H9 (cell line): Measurements from ENCODE around the gene ATP6V1B1. TPM values are rescaled to one million over a fixed set of nuclear protein-coding genes. Genes with fewer than 3 reads are reported as not detected.

ENCODE experiments used
- DNase-seq: peaks from one replicate; pipeline ENCODE4 v3.0.0-alpha.2; 2017
- H2AFZ ChIP-seq: one replicate; pipeline ENCODE4 v1.6.1; 2013; ENCODE audit warnings: mild to moderate bottlenecking, low read length, control low read depth, moderate library complexity
- H2AK5ac ChIP-seq: 2 replicates; pipeline ENCODE4 v1.6.1; 2013; ENCODE audit warnings: low read length, control low read depth, mixed read lengths; ENCODE audit not compliant: insufficient read length
- H2BK120ac ChIP-seq: one replicate; pipeline ENCODE4 v1.6.1; 2013; ENCODE audit warnings: low read depth, mild to moderate bottlenecking, low read length, control low read depth, inconsistent platforms; ENCODE audit not compliant: poor library complexity, severe bottlenecking
- H2BK12ac ChIP-seq: 2 replicates; pipeline ENCODE4 v1.6.1; 2013; ENCODE audit warnings: low read length, control low read depth, mixed read lengths, low read depth; ENCODE audit not compliant: insufficient read length
- H2BK15ac ChIP-seq: 2 replicates; pipeline ENCODE4 v1.6.1; 2013; ENCODE audit warnings: low read depth, low read length, control low read depth
- H2BK20ac ChIP-seq: one replicate; pipeline ENCODE4 v1.6.1; 2013; ENCODE audit warnings: low read depth, mild to moderate bottlenecking, low read length, control low read depth, inconsistent platforms; ENCODE audit not compliant: poor library complexity, severe bottlenecking
- H2BK5ac ChIP-seq: 2 replicates; pipeline ENCODE4 v1.6.1; 2013; ENCODE audit warnings: low read length, control low read depth, mixed read lengths; ENCODE audit not compliant: insufficient read length
- H3K14ac ChIP-seq: 2 replicates; pipeline ENCODE4 v1.6.1; 2013; ENCODE audit warnings: low read length, control low read depth; ENCODE audit not compliant: insufficient read depth
- H3K18ac ChIP-seq: 2 replicates; pipeline ENCODE4 v1.6.1; 2013; ENCODE audit warnings: low read depth, mild to moderate bottlenecking, mixed read lengths, low read length, control low read depth; ENCODE audit not compliant: insufficient read length
- H3K23ac ChIP-seq: 2 replicates; pipeline ENCODE4 v1.6.1; 2013; ENCODE audit warnings: low read length, control low read depth, mixed read lengths, low read depth; ENCODE audit not compliant: insufficient read length
- H3K23me2 ChIP-seq: 2 replicates; pipeline ENCODE4 v1.6.1; 2013; ENCODE audit warnings: low read depth, mild to moderate bottlenecking, mixed read lengths, low read length, control low read depth; ENCODE audit not compliant: insufficient read length, poor library complexity, severe bottlenecking
- H3K27ac ChIP-seq: 2 replicates; pipeline ENCODE4 v1.5.1; 2013; ENCODE audit warnings: low read length, control low read depth, mixed read lengths, low read depth; ENCODE audit not compliant: insufficient read length
- H3K27me3 ChIP-seq: 2 replicates; pipeline ENCODE4 v1.6.1; 2013; ENCODE audit warnings: low read length, control low read depth, inconsistent platforms; ENCODE audit not compliant: insufficient read depth
- H3K4ac ChIP-seq: 2 replicates; pipeline ENCODE4 v1.6.1; 2013; ENCODE audit warnings: low read depth, mild to moderate bottlenecking, control low read depth, inconsistent platforms, low read length, moderate library complexity
- H3K4me1 ChIP-seq: 2 replicates; pipeline ENCODE4 v1.6.1; 2013; ENCODE audit warnings: low read length, control low read depth, inconsistent platforms; ENCODE audit not compliant: insufficient read depth
- H3K4me2 ChIP-seq: 2 replicates; pipeline ENCODE4 v1.6.1; 2013; ENCODE audit warnings: low read length, control low read depth, mixed read lengths; ENCODE audit not compliant: insufficient read length, insufficient read depth
- H3K56ac ChIP-seq: 2 replicates; pipeline ENCODE4 v1.6.1; 2013; ENCODE audit warnings: low read depth, mild to moderate bottlenecking, mixed read lengths, low read length, control low read depth; ENCODE audit not compliant: insufficient read length
- H3K79me1 ChIP-seq: 2 replicates; pipeline ENCODE4 v1.6.1; 2013; ENCODE audit warnings: low read depth, mild to moderate bottlenecking, moderate library complexity, low read length, control low read depth, inconsistent platforms; ENCODE audit not compliant: insufficient read depth, poor library complexity, severe bottlenecking
- H3K79me2 ChIP-seq: 2 replicates; pipeline ENCODE4 v1.6.1; 2013; ENCODE audit warnings: low read length, control low read depth, inconsistent platforms; ENCODE audit not compliant: insufficient read depth
- H3K9ac ChIP-seq: 2 replicates; pipeline ENCODE4 v1.6.1; 2013; ENCODE audit warnings: low read length, control low read depth, mixed read lengths; ENCODE audit not compliant: insufficient read length; ENCODE audit errors: extremely low read depth
- H3K9me3 ChIP-seq: one replicate; pipeline ENCODE4 v1.6.1; 2013; ENCODE audit warnings: low read depth, low read length, inconsistent platforms; ENCODE audit not compliant: control insufficient read depth
- H3T11ph ChIP-seq: one replicate; pipeline ENCODE4 v1.6.1; 2013; ENCODE audit warnings: mild to moderate bottlenecking, low read length, control low read depth, inconsistent platforms
- H4K20me1 ChIP-seq: one replicate; pipeline ENCODE4 v1.6.1; 2013; ENCODE audit not compliant: control insufficient read depth, insufficient read length, insufficient read depth
- H4K5ac ChIP-seq: 2 replicates; pipeline ENCODE4 v1.6.1; 2013; ENCODE audit warnings: low read depth, mild to moderate bottlenecking, mixed read lengths, low read length, control low read depth; ENCODE audit not compliant: insufficient read length
- H4K8ac ChIP-seq: replicated peaks from 2 replicates; pipeline ENCODE4 v1.6.1; 2013; ENCODE audit warnings: low read length, control low read depth, mixed read lengths, low read depth; ENCODE audit not compliant: insufficient read length
- H4K91ac ChIP-seq: 2 replicates; pipeline ENCODE4 v1.6.1; 2013; ENCODE audit warnings: low read depth, mild to moderate bottlenecking, moderate library complexity, mixed read lengths, low read length, control low read depth; ENCODE audit not compliant: insufficient read length
- H3K27ac Mint-ChIP-seq, 3 experiments: 2 replicates in 2 of 3; 3 replicates in 1 of 3; pipeline ENCODE4 v1.8.0; 2020 to 2021; ENCODE audit warnings: mixed read lengths in 3 of 3, mild to moderate bottlenecking in 1 of 3, moderate library complexity in 1 of 3
- H3K27me3 Mint-ChIP-seq: 2 replicates; pipeline ENCODE4 v1.8.0; 2021; ENCODE audit warnings: low read depth, mild to moderate bottlenecking, moderate library complexity, mixed read lengths
- H3K36me3 Mint-ChIP-seq, 3 experiments: 2 replicates in 2 of 3; 3 replicates in 1 of 3; pipeline ENCODE4 v1.8.0; 2020 to 2021; ENCODE audit warnings: low read depth in 3 of 3, mixed read lengths in 3 of 3; ENCODE audit not compliant: insufficient read depth in 1 of 3
- H3K4me1 Mint-ChIP-seq, 2 experiments: 2 replicates each; pipeline ENCODE4 v1.8.0; 2020; ENCODE audit warnings: mixed read lengths in 2 of 2
- H3K4me3 Mint-ChIP-seq, 2 experiments: 2 replicates in 1 of 2; 3 replicates in 1 of 2; pipeline ENCODE4 v1.8.0; 2020 to 2021; ENCODE audit warnings: mild to moderate bottlenecking in 2 of 2, mixed read lengths in 2 of 2, moderate library complexity in 1 of 2
- H3K9me3 Mint-ChIP-seq, 2 experiments: 2 replicates in 1 of 2; 3 replicates in 1 of 2; pipeline ENCODE4 v1.8.0; 2020; ENCODE audit warnings: mild to moderate bottlenecking in 2 of 2, mixed read lengths in 2 of 2, moderate library complexity in 1 of 2
- WGBS: extraction: QIAGEN DNeasy Blood & Tissue Kit; methylation state at CpG from one replicate; pipeline ENCODE4 v1.1.7; 2013; ENCODE audit warnings: missing lambda C conversion rate, low lambda C conversion rate, mixed read lengths; ENCODE audit not compliant: insufficient read length; ENCODE audit errors: extremely low coverage; 5-methylcytosine and 5-hydroxymethylcytosine counted together
- total RNA-seq: library from RNA; stranded (reverse); gene quantifications from 2 replicates; pipeline ENCODE4 v1.2.1, GENCODE V29; 2021
- TF ChIP-seq, protein P1 (sequence below): fragments of 200-600 bp; sonication (generic); conservative IDR thresholded peaks from 3 replicates; pipeline ENCODE4 v1.8.0; 2021; ENCODE audit warnings: antibody characterized with exemption, mild to moderate bottlenecking

Gene ATP6V1B1
- total RNA-seq, 1 experiment from 2014 or later: not detected

DNA sequence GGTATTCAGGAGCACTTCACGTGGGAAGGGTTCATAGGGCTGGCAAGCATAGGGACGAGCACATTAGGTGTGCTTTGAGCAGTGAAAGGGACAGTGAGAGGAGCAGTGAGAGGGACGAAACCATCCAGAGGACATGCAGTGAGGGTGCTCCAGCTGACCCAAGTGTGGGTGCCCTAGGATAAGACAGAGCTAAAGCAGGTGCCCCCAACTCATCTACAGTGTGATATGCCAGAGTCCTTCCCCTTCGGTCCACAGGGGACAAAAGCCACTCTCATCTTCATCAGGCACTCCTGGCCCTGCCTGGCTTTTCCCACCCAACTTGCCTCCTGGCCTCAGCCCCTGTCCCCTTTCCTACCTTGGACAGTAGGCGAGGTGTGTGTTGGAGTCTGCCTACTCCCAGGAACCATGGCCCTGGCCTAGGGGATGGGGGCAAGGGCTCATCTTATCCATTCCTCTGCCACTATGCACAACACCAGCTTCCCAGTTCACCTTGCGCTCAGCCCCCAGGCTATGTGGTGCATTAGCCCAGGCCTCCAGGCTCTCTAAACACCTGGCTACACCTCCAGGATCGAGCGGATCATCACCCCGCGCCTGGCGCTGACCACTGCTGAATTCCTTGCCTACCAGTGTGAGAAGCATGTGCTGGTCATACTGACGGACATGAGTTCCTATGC, 26.6 kb downstream of the ATP6V1B1 start:
- DNase-seq: peak; percentile 26
- Histone ChIP-seq H2BK12ac (no peak overlapping the region), H3K79me2 (no peaks in the 10 kb centered on the region), H2BK20ac (no peak overlapping the region), H2BK120ac (no peak overlapping the region), H3K9me3 (no peaks in the 10 kb centered on the region), H3K79me1 (no peaks in the 10 kb centered on the region), H4K20me1 (peaks cover 2% of the 10 kb centered on the region), H3K14ac (no peak overlapping the region), H3K4me2 (no peak overlapping the region), H2BK15ac (no peak overlapping the region), H4K91ac (no peak overlapping the region), H2AFZ (no peak overlapping the region), H3K56ac (no peak overlapping the region), H2AK5ac (no peak overlapping the region), H3K18ac (no peak overlapping the region), H3K27ac (no peak overlapping the region), H2BK5ac (no peak overlapping the region), H3K4me1 (no peaks in the 10 kb centered on the region), H4K5ac (no peak overlapping the region), H3K23me2 (peaks cover 7% of the 10 kb centered on the region), H3K9ac (no peak overlapping the region), H3K4ac (no peak overlapping the region), H4K8ac (no peak overlapping the region), H3K27me3 (peaks cover 15% of the 10 kb centered on the region; the same call in 1 of the 2 replicates), H3K23ac (no peak overlapping the region), H3T11ph (no peak overlapping the region)
- no CpG with 5 or more reads among the region's 12 CpGs for WGBS
- H3K27me3 Mint-ChIP-seq: peaks cover 82% of the 10 kb centered on the region
- H3K36me3 Mint-ChIP-seq: no peaks in the 10 kb centered on the region
- no peak overlapping the region for H3K4me3 Mint-ChIP-seq
- H3K4me1 Mint-ChIP-seq: peaks cover 3 to 5% of the 10 kb centered on the region in 2 experiments
- no peaks in the 10 kb centered on the region; a peak in 1 of 5 replicates for H3K9me3 Mint-ChIP-seq
- TF ChIP-seq, protein P1, sequence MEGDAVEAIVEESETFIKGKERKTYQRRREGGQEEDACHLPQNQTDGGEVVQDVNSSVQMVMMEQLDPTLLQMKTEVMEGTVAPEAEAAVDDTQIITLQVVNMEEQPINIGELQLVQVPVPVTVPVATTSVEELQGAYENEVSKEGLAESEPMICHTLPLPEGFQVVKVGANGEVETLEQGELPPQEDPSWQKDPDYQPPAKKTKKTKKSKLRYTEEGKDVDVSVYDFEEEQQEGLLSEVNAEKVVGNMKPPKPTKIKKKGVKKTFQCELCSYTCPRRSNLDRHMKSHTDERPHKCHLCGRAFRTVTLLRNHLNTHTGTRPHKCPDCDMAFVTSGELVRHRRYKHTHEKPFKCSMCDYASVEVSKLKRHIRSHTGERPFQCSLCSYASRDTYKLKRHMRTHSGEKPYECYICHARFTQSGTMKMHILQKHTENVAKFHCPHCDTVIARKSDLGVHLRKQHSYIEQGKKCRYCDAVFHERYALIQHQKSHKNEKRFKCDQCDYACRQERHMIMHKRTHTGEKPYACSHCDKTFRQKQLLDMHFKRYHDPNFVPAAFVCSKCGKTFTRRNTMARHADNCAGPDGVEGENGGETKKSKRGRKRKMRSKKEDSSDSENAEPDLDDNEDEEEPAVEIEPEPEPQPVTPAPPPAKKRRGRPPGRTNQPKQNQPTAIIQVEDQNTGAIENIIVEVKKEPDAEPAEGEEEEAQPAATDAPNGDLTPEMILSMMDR: no peak
- no peak overlapping the region; a peak in 1 of 7 replicates for H3K27ac Mint-ChIP-seq
